HEK293 (cell line): ENCODE results near the gene APRT.

ENCODE experiments used
- CTCF ChIA-PET: fragments of 350-600 bp; formaldehyde crosslinking; extraction: SDS; loops from one replicate; lab custom pipeline; 2021; ENCODE audit warnings: antibody characterized with exemption; lab: Yijun Ruan, JAX
- POLR2A ChIA-PET: fragments of 300-600 bp; formaldehyde crosslinking; extraction: SDS; loops from one replicate; lab custom pipeline; 2020; ENCODE audit warnings: antibody characterized with exemption, inconsistent platforms; lab: Yijun Ruan, JAX
- H3K27ac ChIP-seq: fragments of 200-500 bp; sonication (Bioruptor generic); 2 replicates; pipeline ENCODE4 v1.5.1; 2014; ENCODE audit warnings: low read depth, low read length, control low read depth, inconsistent platforms; ENCODE audit errors: extremely low read depth
- H3K36me3 ChIP-seq, 2 experiments: fragments of 200-500 bp in 1 of 2; sonication (Bioruptor generic) in 1 of 2; 1 replicate in 1 of 2; 2 replicates in 1 of 2; pipeline ENCODE4 v1.5.1; 2014 to 2017; ENCODE audit warnings: inconsistent platforms in 2 of 2, low read length in 2 of 2; ENCODE audit not compliant: control insufficient read depth in 2 of 2, insufficient read depth in 1 of 2
- H3K4me1 ChIP-seq: fragments of 200-500 bp; sonication (Bioruptor generic); 2 replicates; pipeline ENCODE4 v1.5.1; 2014; ENCODE audit warnings: mild to moderate bottlenecking, low read length, inconsistent platforms; ENCODE audit not compliant: control insufficient read depth, insufficient read depth
- H3K4me3 ChIP-seq: 2 replicates; pipeline ENCODE4 v1.5.1; 2011; ENCODE audit warnings: low read depth, mild to moderate bottlenecking, control low read depth, low read length, moderate library complexity
- H3K9me3 ChIP-seq: fragments of 200-500 bp; sonication (Bioruptor generic); 2 replicates; pipeline ENCODE4 v1.5.1; 2014; ENCODE audit warnings: low read depth, low read length, inconsistent platforms; ENCODE audit not compliant: control insufficient read depth, insufficient read depth
- ATF2 ChIP-seq: fragments of 450-650 bp; formaldehyde crosslinking; IDR thresholded peaks from 2 replicates; pipeline ENCODE4 v1.5.1; 2016; ENCODE audit warnings: missing biosample characterization, missing genetic modification characterization, low read depth
- EGR2 ChIP-seq: fragments of 450-650 bp; formaldehyde crosslinking; IDR thresholded peaks from 2 replicates; pipeline ENCODE4 v1.5.1; 2016; ENCODE audit warnings: low read depth, missing biosample characterization, missing genetic modification characterization
- KLF8 ChIP-seq: fragments of 450-650 bp; formaldehyde crosslinking; IDR thresholded peaks from 2 replicates; pipeline ENCODE4 v1.5.1; 2016; ENCODE audit warnings: missing biosample characterization, missing genetic modification characterization
- PRDM4 ChIP-seq: fragments of 450-650 bp; formaldehyde crosslinking; IDR thresholded peaks from 2 replicates; pipeline ENCODE4 v1.5.1; 2017; ENCODE audit warnings: missing biosample characterization, missing genetic modification characterization
- ZNF350 ChIP-seq: fragments of 450-650 bp; formaldehyde crosslinking; IDR thresholded peaks from 2 replicates; pipeline ENCODE4 v1.5.0; 2017; ENCODE audit warnings: missing biosample characterization, mild to moderate bottlenecking, missing genetic modification characterization
- ZNF449 ChIP-seq: fragments of 450-650 bp; formaldehyde crosslinking; IDR thresholded peaks from 2 replicates; pipeline ENCODE4 v1.5.1; 2017; ENCODE audit warnings: missing biosample characterization, mild to moderate bottlenecking, missing genetic modification characterization, moderate library complexity
- ZNF473 ChIP-seq: fragments of 450-650 bp; formaldehyde crosslinking; IDR thresholded peaks from 2 replicates; pipeline ENCODE4 v1.5.1; 2017; ENCODE audit warnings: missing biosample characterization, missing genetic modification characterization
- ZNF560 ChIP-seq: fragments of 450-650 bp; formaldehyde crosslinking; IDR thresholded peaks from 2 replicates; pipeline ENCODE4 v1.5.1; 2017; ENCODE audit warnings: missing biosample characterization, missing genetic modification characterization, borderline replicate concordance
- ZNF677 ChIP-seq: fragments of 450-650 bp; IDR thresholded peaks from 2 replicates; pipeline ENCODE4 v1.5.0; 2018; ENCODE audit warnings: missing biosample characterization, mild to moderate bottlenecking, missing genetic modification characterization, moderate library complexity
- ZNF701 ChIP-seq: fragments of 450-650 bp; formaldehyde crosslinking; IDR thresholded peaks from 2 replicates; pipeline ENCODE4 v1.5.1; 2016; ENCODE audit warnings: missing biosample characterization, missing genetic modification characterization
- ZNF837 ChIP-seq: fragments of 450-650 bp; formaldehyde crosslinking; IDR thresholded peaks from 2 replicates; pipeline ENCODE4 v1.5.1; 2016; ENCODE audit warnings: missing biosample characterization, missing genetic modification characterization
- ZSCAN4 ChIP-seq: fragments of 450-650 bp; formaldehyde crosslinking; IDR thresholded peaks from 2 replicates; pipeline ENCODE4 v1.5.1; 2017; ENCODE audit warnings: missing biosample characterization, missing genetic modification characterization

Gene APRT

GRCh38 chr16:88851616-88852015 is 39.9 kb upstream of the APRT start:
- ChIA-PET CTCF (interaction anchor here (1.0 kb wide), 1 partner anchor 315 kb away, joined by 3 read pairs; no protein-coding TSS in a partner anchor), POLR2A (no interaction called here)
- Histone ChIP-seq H3K36me3 (peaks cover 0 to 3% of the 10 kb centered on the region in 2 experiments; a peak in 1 of 3 replicates), H3K27ac (no peak overlapping the region)
- no peak for TF ChIP-seq ZNF837
- TF ChIP-seq ATF2 (tag by site-specific recombination) = no peak
- no peak for TF ChIP-seq EGR2 (tag by site-specific recombination)
- TF ChIP-seq KLF8 (tag by site-specific recombination) = no peak
- TF ChIP-seq ZNF677 (tag by site-specific recombination) = no peak
- TF ChIP-seq, all 188 proteins: peak for 0
- Histone ChIP-seq H3K9me3 (no peaks in the 10 kb centered on the region), H3K4me3 (no peak overlapping the region), H3K4me1 (no peaks in the 10 kb centered on the region)

GRCh38 chr16:88850531-88851199 is 38.9 kb upstream of the APRT start:
- Histone ChIP-seq H3K4me1 (no peaks in the 10 kb centered on the region), H3K4me3 (no peak overlapping the region), H3K36me3 (peaks cover 0 to 3% of the 10 kb centered on the region in 2 experiments; a peak in 1 of 3 replicates), H3K9me3 (no peaks in the 10 kb centered on the region), H3K27ac (no peak overlapping the region)
- ChIA-PET POLR2A (no interaction called here), CTCF (no interaction called here)
- TF ChIP-seq ZSCAN4 (tag by site-specific recombination) (no peak), ZNF350 (tag by site-specific recombination) (no peak), ZNF560 (tag by site-specific recombination) (no peak), ZNF449 (tag by site-specific recombination) (no peak)

- Histone ChIP-seq H3K36me3 (no peaks in the 10 kb centered on the region), H3K9me3 (no peaks in the 10 kb centered on the region), H3K4me1 (no peaks in the 10 kb centered on the region), H3K27ac (no peak overlapping the region), H3K4me3 (no peak overlapping the region)
- TF ChIP-seq ZNF701 (tag by site-specific recombination) (no peak), PRDM4 (no peak), ZNF473 (tag by site-specific recombination) (no peak)
- ChIA-PET POLR2A (no interaction called here), CTCF (interaction anchor here (0.6 to 0.8 kb wide), 2 partner anchors 112 to 289 kb away, joined by 3 to 4 read pairs; no protein-coding TSS in a partner anchor)
Observed at GRCh38 chr16:88848557-88848956, 36.8 kb upstream of the APRT start.
